Measurements from ENCODE around the gene SWSAP1.
"Not testable (repeated sequence)": the region's sequence is repeated elsewhere in the genome, so short reads cannot be mapped to it uniquely, and the experiment has no call there.

Gene SWSAP1

DNA sequence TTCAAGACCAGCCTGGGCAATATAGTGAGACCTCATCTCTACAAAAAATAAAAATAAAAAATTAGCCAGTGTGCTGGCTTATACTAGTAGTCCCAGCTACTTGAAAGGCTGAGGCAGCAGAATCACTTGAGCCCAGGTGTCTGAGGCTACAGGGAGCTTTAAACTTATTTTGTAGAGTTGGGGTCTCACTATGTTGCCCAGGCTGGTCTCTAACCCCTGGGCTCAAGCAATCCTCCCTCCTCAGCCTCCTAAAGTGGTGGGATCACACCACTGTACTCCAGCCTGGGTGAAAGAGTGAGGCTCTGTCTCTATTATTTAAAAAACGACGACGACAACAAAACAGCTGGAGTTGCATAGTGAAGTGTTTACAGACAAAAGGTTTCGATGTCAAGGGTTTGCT, 43.0 kb upstream of the SWSAP1 start:
- TF ChIP-seq ZNF324 (tag by site-specific recombination; IDR thresholded peaks at IDR 0.05) (no peak), ZNF121 (tag by site-specific recombination; IDR thresholded peaks at IDR 0.05) (0 out of 2 replicates have a peak, but pooled peaks have one; percentile 58)
- Histone ChIP-seq H3K4me1 (ENCODE audit: control insufficient read depth, insufficient read depth, low read length) (no peaks in the 10 kb centered on the region), H3K9me3 (ENCODE audit: control insufficient read depth, insufficient read depth, low read depth, low read length) (no peaks in the 10 kb centered on the region), H3K4me3 (ENCODE audit: low read depth, low read length) (no peak overlapping the region), H3K36me3 (ENCODE audit: control insufficient read depth in 2 of 2, insufficient read depth in 1 of 2, low read length in 2 of 2) (peaks cover 5 to 31% of the 10 kb centered on the region in 2 experiments; a peak in 2 of 3 replicates), H3K27ac (ENCODE audit: extremely low read depth, low read depth, low read length) (no peak overlapping the region)
- POLR2A ChIA-PET = interaction anchor here (0.7 to 1.2 kb wide), 3 partner anchors 8 to 15 kb away, joined by 3 to 4 read pairs (median 3); partner anchors contain the start of genes CCDC159, RAB3D and TMEM205
- CTCF ChIA-PET = interaction anchor here (1.1 kb wide), 1 partner anchor 46 kb away, joined by 3 read pairs; no protein-coding TSS in a partner anchor

DNA sequence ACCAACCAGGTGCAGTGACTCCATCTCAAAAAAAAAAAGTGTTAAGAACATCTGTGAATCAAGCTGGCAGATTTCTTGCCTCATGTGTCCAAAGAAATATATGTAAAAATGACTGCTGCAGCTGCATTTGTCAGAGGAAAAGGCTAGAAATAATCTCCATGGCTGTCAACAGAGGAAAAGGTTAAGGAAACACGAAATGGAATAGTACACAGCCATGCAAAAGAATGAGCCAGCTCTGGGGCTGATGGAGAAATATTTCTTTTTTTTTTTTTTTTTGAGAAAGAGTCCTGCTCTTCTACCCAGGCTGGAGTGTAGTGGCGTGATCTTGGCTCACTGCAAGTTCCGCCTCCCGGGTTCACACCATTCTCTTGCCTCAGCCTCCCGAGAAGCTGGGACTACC, 41.6 kb upstream of the SWSAP1 start:
- TF ChIP-seq, protein P1, sequence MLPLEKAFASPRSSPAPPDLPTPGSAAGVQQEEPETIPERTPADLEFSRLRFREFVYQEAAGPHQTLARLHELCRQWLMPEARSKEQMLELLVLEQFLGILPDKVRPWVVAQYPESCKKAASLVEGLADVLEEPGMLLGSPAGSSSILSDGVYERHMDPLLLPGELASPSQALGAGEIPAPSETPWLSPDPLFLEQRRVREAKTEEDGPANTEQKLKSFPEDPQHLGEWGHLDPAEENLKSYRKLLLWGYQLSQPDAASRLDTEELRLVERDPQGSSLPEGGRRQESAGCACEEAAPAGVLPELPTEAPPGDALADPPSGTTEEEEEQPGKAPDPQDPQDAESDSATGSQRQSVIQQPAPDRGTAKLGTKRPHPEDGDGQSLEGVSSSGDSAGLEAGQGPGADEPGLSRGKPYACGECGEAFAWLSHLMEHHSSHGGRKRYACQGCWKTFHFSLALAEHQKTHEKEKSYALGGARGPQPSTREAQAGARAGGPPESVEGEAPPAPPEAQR (tag by site-specific recombination; IDR thresholded peaks at IDR 0.05) = no peak
- TF ChIP-seq ZNF146 (tag by site-specific recombination; IDR thresholded peaks at IDR 0.05) = peak; percentile 90
- TF ChIP-seq, protein P2, sequence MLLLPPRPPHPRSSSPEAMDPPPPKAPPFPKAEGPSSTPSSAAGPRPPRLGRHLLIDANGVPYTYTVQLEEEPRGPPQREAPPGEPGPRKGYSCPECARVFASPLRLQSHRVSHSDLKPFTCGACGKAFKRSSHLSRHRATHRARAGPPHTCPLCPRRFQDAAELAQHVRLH (tag by site-specific recombination; IDR thresholded peaks at IDR 0.05) = peak; percentile 52; the same call in 1 of the 2 replicates
- Histone ChIP-seq H3K36me3 (ENCODE audit: control insufficient read depth in 2 of 2, insufficient read depth in 1 of 2, low read length in 2 of 2) (peaks cover 5 to 30% of the 10 kb centered on the region in 2 experiments; a peak in 2 of 3 replicates), H3K4me1 (ENCODE audit: control insufficient read depth, insufficient read depth, low read length) (no peaks in the 10 kb centered on the region), H3K9me3 (ENCODE audit: control insufficient read depth, insufficient read depth, low read depth, low read length) (no peaks in the 10 kb centered on the region), H3K4me3 (ENCODE audit: low read depth, low read length) (no peak overlapping the region), H3K27ac (ENCODE audit: extremely low read depth, low read depth, low read length) (no peak overlapping the region)
- CTCF ChIA-PET = interaction anchor here (0.6 to 1.1 kb wide), 3 partner anchors 10 to 45 kb away, joined by 3 read pairs; no protein-coding TSS in a partner anchor
- POLR2A ChIA-PET = interaction anchor here (0.6 to 0.9 kb wide), 3 partner anchors 12 to 50 kb away, joined by 4 to 6 read pairs (median 6); no protein-coding TSS in a partner anchor

DNA sequence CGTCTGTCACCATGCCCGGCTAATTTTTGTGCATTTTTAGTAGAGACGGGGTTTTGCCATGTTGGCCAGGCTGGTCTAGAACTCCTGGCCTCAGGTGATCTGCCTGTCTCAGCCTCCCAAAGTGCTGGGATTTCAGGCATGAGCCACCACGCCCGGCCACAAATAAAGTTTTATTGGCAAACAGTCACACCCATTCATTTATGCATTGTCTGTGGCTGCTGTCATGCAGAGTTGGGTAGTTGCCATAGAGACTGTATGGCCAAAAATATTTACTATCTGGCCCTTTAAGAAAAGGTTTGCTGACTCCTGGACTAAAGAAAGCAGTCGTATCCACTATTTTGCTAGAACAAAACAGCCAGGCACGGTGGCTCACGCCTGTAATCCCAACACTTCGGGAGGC, 40.6 kb upstream of the SWSAP1 start:
- not testable (repeated sequence) for H3K4me3 ChIP-seq (ENCODE audit: low read depth, low read length); H3K27ac ChIP-seq (ENCODE audit: extremely low read depth, low read depth, low read length); H3K9me3 ChIP-seq (ENCODE audit: control insufficient read depth, insufficient read depth, low read depth, low read length); H3K4me1 ChIP-seq (ENCODE audit: control insufficient read depth, insufficient read depth, low read length)
- ChIA-PET CTCF (interaction anchor here (1.0 kb wide), 1 partner anchor 11 kb away, joined by 3 read pairs; no protein-coding TSS in a partner anchor), POLR2A (interaction anchor here (0.9 kb wide), 1 partner anchor 11 kb away, joined by 6 read pairs; no protein-coding TSS in a partner anchor)
- TF ChIP-seq KLF1 (tag by site-specific recombination; IDR thresholded peaks at IDR 0.05) = peak; percentile 91
- TF ChIP-seq KLF16 (tag by site-specific recombination; IDR thresholded peaks at IDR 0.05) = 0 out of 2 replicates have a peak, but pooled peaks have one; percentile 58
- TF ChIP-seq KLF9 (tag by site-specific recombination; IDR thresholded peaks at IDR 0.05; ENCODE audit: low read depth) = peak; percentile 69; the same call in 1 of the 2 replicates
- peak; percentile 70; the same call in 1 of the 2 replicates for TF ChIP-seq KLF7 (tag by site-specific recombination; IDR thresholded peaks at IDR 0.05; ENCODE audit: borderline replicate concordance)
- peak; percentile 37; the same call in 1 of the 2 replicates for TF ChIP-seq KLF8 (tag by site-specific recombination; IDR thresholded peaks at IDR 0.05)
- H3K36me3 ChIP-seq (ENCODE audit: control insufficient read depth in 2 of 2, insufficient read depth in 1 of 2, low read length in 2 of 2) = peaks cover 5 to 30% of the 10 kb centered on the region in 2 experiments; a peak in 2 of 3 replicates

DNA sequence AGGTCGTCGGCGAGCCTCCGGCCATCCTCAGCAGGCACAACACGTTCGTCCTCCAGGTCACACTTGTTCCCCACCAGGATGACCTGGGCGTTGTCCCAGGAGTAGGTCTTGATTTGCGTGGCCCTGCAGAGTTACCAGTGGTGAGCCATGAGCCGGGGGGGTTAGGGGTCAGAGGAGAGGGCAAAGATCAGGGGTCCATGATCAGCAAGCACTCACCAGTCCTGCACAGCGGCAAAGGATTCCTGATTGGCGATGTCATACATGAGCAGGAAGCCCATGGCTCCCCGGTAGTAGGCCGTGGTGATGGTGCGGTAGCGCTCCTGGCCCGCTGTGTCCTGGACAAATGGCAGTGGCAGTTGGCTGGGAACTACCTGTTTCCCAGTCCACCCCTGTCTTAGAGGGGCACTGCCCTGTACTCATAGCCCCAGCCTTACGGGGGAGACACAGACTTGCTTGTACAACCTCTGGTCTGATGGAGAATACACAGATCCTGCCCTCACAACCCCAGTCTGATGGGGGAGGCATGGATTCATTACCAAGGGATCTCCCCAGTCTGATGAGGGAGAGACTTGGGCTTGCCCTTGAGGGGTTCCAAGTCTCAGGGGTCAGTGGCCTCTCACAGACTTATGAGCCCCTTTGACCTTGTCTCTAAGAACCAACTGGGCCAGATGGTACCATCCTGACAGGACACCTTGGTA, 38.9 kb upstream of the SWSAP1 start:
- H3K27ac ChIP-seq (ENCODE audit: extremely low read depth, low read depth, low read length) = no peak overlapping the region
- no peak overlapping the region for H3K4me3 ChIP-seq (ENCODE audit: low read depth, low read length)
- no peaks in the 10 kb centered on the region for H3K9me3 ChIP-seq (ENCODE audit: control insufficient read depth, insufficient read depth, low read depth, low read length)
- ChIA-PET POLR2A (no interaction called here), CTCF (interaction anchor here (0.6 kb wide), 1 partner anchor 919 kb away, joined by 3 read pairs; no protein-coding TSS in a partner anchor)
- peaks cover 5 to 30% of the 10 kb centered on the region in 2 experiments; a peak in 2 of 3 replicates for H3K36me3 ChIP-seq (ENCODE audit: control insufficient read depth in 2 of 2, insufficient read depth in 1 of 2, low read length in 2 of 2)
- H3K4me1 ChIP-seq (ENCODE audit: control insufficient read depth, insufficient read depth, low read length) = no peaks in the 10 kb centered on the region
- TF ChIP-seq ZNF274 (IDR thresholded peaks at IDR 0.05; ENCODE audit: low read length) = no peak
- TF ChIP-seq ZNF274 (tag by site-specific recombination; IDR thresholded peaks at IDR 0.05; ENCODE audit: borderline replicate concordance) = no peak
- TF ChIP-seq, protein P3, sequence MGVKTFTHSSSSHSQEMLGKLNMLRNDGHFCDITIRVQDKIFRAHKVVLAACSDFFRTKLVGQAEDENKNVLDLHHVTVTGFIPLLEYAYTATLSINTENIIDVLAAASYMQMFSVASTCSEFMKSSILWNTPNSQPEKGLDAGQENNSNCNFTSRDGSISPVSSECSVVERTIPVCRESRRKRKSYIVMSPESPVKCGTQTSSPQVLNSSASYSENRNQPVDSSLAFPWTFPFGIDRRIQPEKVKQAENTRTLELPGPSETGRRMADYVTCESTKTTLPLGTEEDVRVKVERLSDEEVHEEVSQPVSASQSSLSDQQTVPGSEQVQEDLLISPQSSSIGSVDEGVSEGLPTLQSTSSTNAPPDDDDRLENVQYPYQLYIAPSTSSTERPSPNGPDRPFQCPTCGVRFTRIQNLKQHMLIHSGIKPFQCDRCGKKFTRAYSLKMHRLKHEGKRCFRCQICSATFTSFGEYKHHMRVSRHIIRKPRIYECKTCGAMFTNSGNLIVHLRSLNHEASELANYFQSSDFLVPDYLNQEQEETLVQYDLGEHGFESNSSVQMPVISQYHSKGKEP (tag by site-specific recombination; IDR thresholded peaks at IDR 0.05) = no peak
- TF ChIP-seq ZNF302 (tag by site-specific recombination; IDR thresholded peaks at IDR 0.05; ENCODE audit: low read depth) = no peak
- TF ChIP-seq, protein P4, sequence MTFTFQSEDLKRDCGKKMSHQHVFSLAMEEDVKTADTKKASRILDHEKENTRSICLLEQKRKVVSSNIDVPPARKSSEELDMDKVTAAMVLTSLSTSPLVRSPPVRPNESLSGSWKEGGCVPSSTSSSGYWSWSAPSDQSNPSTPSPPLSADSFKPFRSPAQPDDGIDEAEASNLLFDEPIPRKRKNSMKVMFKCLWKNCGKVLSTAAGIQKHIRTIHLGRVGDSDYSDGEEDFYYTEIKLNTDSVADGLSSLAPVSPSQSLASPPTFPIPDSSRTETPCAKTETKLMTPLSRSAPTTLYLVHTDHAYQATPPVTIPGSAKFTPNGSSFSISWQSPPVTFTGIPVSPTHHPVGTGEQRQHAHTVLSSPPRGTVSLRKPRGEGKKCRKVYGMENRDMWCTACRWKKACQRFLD (tag by site-specific recombination; IDR thresholded peaks at IDR 0.05) = no peak
- TF ChIP-seq GLI2 (tag by site-specific recombination; IDR thresholded peaks at IDR 0.05; ENCODE audit: borderline replicate concordance, low read depth) = no peak
- TF ChIP-seq ZNF621 (tag by site-specific recombination; IDR thresholded peaks at IDR 0.05) = no peak
- TF ChIP-seq, protein P5, sequence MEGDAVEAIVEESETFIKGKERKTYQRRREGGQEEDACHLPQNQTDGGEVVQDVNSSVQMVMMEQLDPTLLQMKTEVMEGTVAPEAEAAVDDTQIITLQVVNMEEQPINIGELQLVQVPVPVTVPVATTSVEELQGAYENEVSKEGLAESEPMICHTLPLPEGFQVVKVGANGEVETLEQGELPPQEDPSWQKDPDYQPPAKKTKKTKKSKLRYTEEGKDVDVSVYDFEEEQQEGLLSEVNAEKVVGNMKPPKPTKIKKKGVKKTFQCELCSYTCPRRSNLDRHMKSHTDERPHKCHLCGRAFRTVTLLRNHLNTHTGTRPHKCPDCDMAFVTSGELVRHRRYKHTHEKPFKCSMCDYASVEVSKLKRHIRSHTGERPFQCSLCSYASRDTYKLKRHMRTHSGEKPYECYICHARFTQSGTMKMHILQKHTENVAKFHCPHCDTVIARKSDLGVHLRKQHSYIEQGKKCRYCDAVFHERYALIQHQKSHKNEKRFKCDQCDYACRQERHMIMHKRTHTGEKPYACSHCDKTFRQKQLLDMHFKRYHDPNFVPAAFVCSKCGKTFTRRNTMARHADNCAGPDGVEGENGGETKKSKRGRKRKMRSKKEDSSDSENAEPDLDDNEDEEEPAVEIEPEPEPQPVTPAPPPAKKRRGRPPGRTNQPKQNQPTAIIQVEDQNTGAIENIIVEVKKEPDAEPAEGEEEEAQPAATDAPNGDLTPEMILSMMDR (tag by site-specific recombination; IDR thresholded peaks at IDR 0.05) = no peak
- no peak for TF ChIP-seq ZNF366 (tag by site-specific recombination; conservative IDR thresholded peaks at IDR 0.05)
- no peak for TF ChIP-seq BCL11A (tag by site-specific recombination; IDR thresholded peaks at IDR 0.05; ENCODE audit: low read depth)
